A549 (cell line): Measurements from ENCODE around the gene HK1. TPM values are rescaled to one million over a fixed set of nuclear protein-coding genes. Genes with fewer than 3 reads are reported as not detected.

Experiments used
- ATAC-seq, 2 experiments: fragments of 200-7000 bp in 1 of 2; fragments of >200 bp in 1 of 2; cut with Nextera tagmentation in 1 of 2; cut with Tn5 transposase in 1 of 2; 3 replicates each; pipeline versions ENCODE4 v1.8.0 to v1.9.1; 2018 to 2020; ENCODE audit warnings: mild to moderate bottlenecking in 1 of 2, moderate library complexity in 1 of 2
- CTCF ChIA-PET: fragments of 300-600 bp; sonication (Branson Sonifier 250); formaldehyde crosslinking; extraction: SDS; loops from one replicate; lab custom pipeline; 2021; ENCODE audit warnings: antibody characterized with exemption, inconsistent platforms; lab: Yijun Ruan, JAX
- POLR2A ChIA-PET: fragments of 350-600 bp; formaldehyde crosslinking; extraction: SDS; loops from one replicate; lab custom pipeline; 2021; ENCODE audit warnings: antibody characterized with exemption, inconsistent platforms; lab: Yijun Ruan, JAX
- DNase-seq, 2 experiments: peaks; one replicate each; pipeline versions ENCODE4 v3.0.0 to v3.0.0-alpha.2; 2011 to 2016; ENCODE audit warnings: low read depth in 1 of 2, low spot score in 1 of 2
- FAIRE-seq: peaks from 2 replicates; lab custom pipeline; 2011; peaks lifted over from hg19 to GRCh38; lab: Jason Lieb, UNC
- H3K27ac ChIP-seq, 2 experiments: fragments of >200 bp; sonication (Bioruptor Twin); formaldehyde crosslinking; 3 replicates each; pipeline ENCODE4 v1.5.1; 2016 to 2017
- H3K4me1 ChIP-seq: fragments of >200 bp; sonication (Bioruptor Twin); formaldehyde crosslinking; 3 replicates; pipeline ENCODE4 v1.6.1; 2016
- H3K4me2 ChIP-seq: fragments of >200 bp; sonication (Bioruptor Twin); formaldehyde crosslinking; 3 replicates; pipeline ENCODE4 v1.6.1; 2016
- H3K4me3 ChIP-seq: fragments of >200 bp; sonication (Bioruptor Twin); formaldehyde crosslinking; 3 replicates; pipeline ENCODE4 v1.5.1; 2016
- H3K9me3 ChIP-seq: fragments of >200 bp; sonication (Bioruptor Twin); formaldehyde crosslinking; 3 replicates; pipeline ENCODE4 v1.6.1; 2016
- CBX8 ChIP-seq: fragments of 200-600 bp; sonication (generic); IDR thresholded peaks from 2 replicates; pipeline ENCODE4 v1.6.1; 2016
- CEBPB ChIP-seq, 2 experiments: fragments of >200 bp in 1 of 2; sonication (Bioruptor Twin) in 1 of 2; formaldehyde crosslinking in 1 of 2; IDR thresholded peaks; 2 replicates each; pipeline ENCODE4 v1.6.1; 2012 to 2016
- CHD2 ChIP-seq: fragments of 150-350 bp; IDR thresholded peaks from 2 replicates; pipeline ENCODE4 v1.6.1; 2014; ENCODE audit warnings: low read length; ENCODE audit not compliant: partially characterized antibody
- ESRRA ChIP-seq: fragments of 150-350 bp; IDR thresholded peaks from 2 replicates; pipeline ENCODE4 v1.6.1; 2014; ENCODE audit warnings: mild to moderate bottlenecking, low read length, borderline replicate concordance
- FOSL2 ChIP-seq, 2 experiments: fragments of 450-650 bp in 1 of 2; fragments of >200 bp in 1 of 2; sonication (Bioruptor Twin) in 1 of 2; formaldehyde crosslinking; IDR thresholded peaks; 2 replicates each; pipeline versions ENCODE4 v1.5.0 to v1.6.1; 2016 to 2020; ENCODE audit warnings: mild to moderate bottlenecking in 1 of 2, moderate library complexity in 1 of 2
- GATA3 ChIP-seq: IDR thresholded peaks from 2 replicates; pipeline ENCODE4 v1.6.1; 2012; ENCODE audit warnings: borderline replicate concordance
- HOXB13 ChIP-seq: fragments of 250-450 bp; sonication (Bioruptor Pico); IDR thresholded peaks from 2 replicates; pipeline ENCODE4 v1.5.0; 2020; ENCODE audit warnings: low read depth, mild to moderate bottlenecking, moderate library complexity
- HOXB5 ChIP-seq: fragments of 250-450 bp; sonication (Bioruptor Pico); IDR thresholded peaks from 2 replicates; pipeline ENCODE4 v1.5.0; 2020; ENCODE audit warnings: mild to moderate bottlenecking, moderate library complexity
- KDM1A ChIP-seq: fragments of 200-600 bp; sonication (generic); IDR thresholded peaks from 2 replicates; pipeline ENCODE4 v1.6.1; 2016; ENCODE audit warnings: low read depth, mild to moderate bottlenecking
- KDM5A ChIP-seq: fragments of 200-600 bp; sonication (generic); IDR thresholded peaks from 2 replicates; pipeline ENCODE4 v1.6.1; 2016; ENCODE audit warnings: antibody characterized with exemption, mild to moderate bottlenecking
- MAFK ChIP-seq: fragments of 450-650 bp; IDR thresholded peaks from 2 replicates; pipeline ENCODE4 v1.6.1; 2014; ENCODE audit not compliant: partially characterized antibody
- NFE2L2 ChIP-seq: fragments of 150-350 bp; conservative IDR thresholded peaks from 2 replicates; pipeline ENCODE4 v1.6.1; 2014; ENCODE audit warnings: low read length
- POLR2A ChIP-seq: IDR thresholded peaks from 2 replicates; pipeline ENCODE4 v1.6.1; 2012; ENCODE audit warnings: mild to moderate bottlenecking, low read length
- RAD21 ChIP-seq, 2 experiments: fragments of >200 bp in 1 of 2; sonication (Bioruptor Twin) in 1 of 2; formaldehyde crosslinking in 1 of 2; IDR thresholded peaks in 1 of 2; conservative IDR thresholded peaks in 1 of 2; 2 replicates in 1 of 2; 3 replicates in 1 of 2; pipeline ENCODE4 v1.6.1; 2012 to 2018; ENCODE audit warnings: inconsistent platforms in 1 of 2
- RFX5 ChIP-seq: fragments of 450-650 bp; IDR thresholded peaks from 2 replicates; pipeline ENCODE4 v1.7.1; 2014; ENCODE audit warnings: antibody characterized with exemption, mild to moderate bottlenecking, moderate library complexity
- RNF2 ChIP-seq: fragments of 200-600 bp; sonication (generic); IDR thresholded peaks from 2 replicates; pipeline ENCODE4 v1.6.1; 2016; ENCODE audit warnings: low read depth, mild to moderate bottlenecking, antibody characterized with exemption, moderate library complexity, borderline replicate concordance
- SREBF2 ChIP-seq: fragments of 450-650 bp; IDR thresholded peaks from 2 replicates; pipeline ENCODE4 v1.6.1; 2014; ENCODE audit warnings: mild to moderate bottlenecking, moderate library complexity
- TFCP2L1 ChIP-seq: fragments of 250-450 bp; sonication (Bioruptor Pico); IDR thresholded peaks from 2 replicates; pipeline ENCODE4 v1.5.0; 2021; ENCODE audit warnings: mild to moderate bottlenecking
- ZC3H11A ChIP-seq: fragments of 450-650 bp; IDR thresholded peaks from 2 replicates; pipeline ENCODE4 v1.6.1; 2014; ENCODE audit warnings: antibody characterized with exemption, mild to moderate bottlenecking
- ZFP36 ChIP-seq: fragments of 450-650 bp; IDR thresholded peaks from 2 replicates; pipeline ENCODE4 v1.6.1; 2014; ENCODE audit warnings: borderline replicate concordance; ENCODE audit not compliant: partially characterized antibody
- WGBS: methylation state at CpG from one replicate; pipeline ENCODE4 v1.1.6; 2017; ENCODE audit errors: missing lambda C conversion rate; 5-methylcytosine and 5-hydroxymethylcytosine counted together
- polyA plus RNA-seq, 4 experiments: library from polyadenylated mRNA; depleted of rRNA in 3 of 4; stranded (reverse); fragments of >200 nt; fragmentation: RNase III in 1 of 4; extraction: RNeasy Plus Mini Kit Qiagen cat#74134 plus additional on column Dnase treatment in 1 of 4; gene quantifications; 2 replicates in 3 of 4; 3 replicates in 1 of 4; pipeline ENCODE4 v1.2.3, GENCODE V29; 2011 to 2017
- TF ChIP-seq, protein P1 (sequence below): fragments of 450-650 bp; IDR thresholded peaks from 2 replicates; pipeline ENCODE4 v1.6.1; 2014; ENCODE audit warnings: antibody characterized with exemption
- TF ChIP-seq, protein P2 (sequence below): fragments of >200 bp; sonication (Bioruptor Twin); formaldehyde crosslinking; IDR thresholded peaks from 2 replicates; pipeline ENCODE4 v1.6.1; 2016
- TF ChIP-seq, protein P3 (sequence below): fragments of 150-350 bp; IDR thresholded peaks from 2 replicates; pipeline ENCODE4 v1.6.1; 2014; ENCODE audit warnings: low read depth, mild to moderate bottlenecking, low read length
- TF ChIP-seq, protein P4 (sequence below): IDR thresholded peaks from 2 replicates; pipeline ENCODE4 v1.6.1; 2012; ENCODE audit warnings: low read depth, borderline replicate concordance

The HK1 gene
- polyA plus RNA-seq, 2 of the 4 experiments (the other 2 are of a cell fraction): 17.3 to 58.9 TPM

DNA sequence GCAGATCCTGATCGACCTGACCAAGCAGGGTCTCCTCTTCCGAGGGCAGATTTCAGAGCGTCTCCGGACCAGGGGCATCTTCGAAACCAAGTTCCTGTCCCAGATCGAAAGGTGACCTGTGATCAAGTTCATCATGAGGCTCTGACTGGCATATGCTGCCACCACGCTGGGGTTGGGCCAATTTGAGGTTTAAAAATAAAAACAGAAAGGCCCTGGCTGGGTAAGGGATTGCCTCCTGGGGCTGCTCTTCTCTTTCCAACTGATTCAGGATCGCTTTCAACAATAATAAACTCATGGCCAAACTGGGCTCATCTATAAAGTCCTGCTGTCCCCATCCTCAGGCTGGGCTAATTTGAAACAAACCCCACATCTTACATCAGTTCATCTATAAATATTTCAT is 17.1 kb upstream of the HK1 start (continued):
- TF ChIP-seq ZFP36: no peak
- no peak for TF ChIP-seq CHD2
- TF ChIP-seq, protein P1, sequence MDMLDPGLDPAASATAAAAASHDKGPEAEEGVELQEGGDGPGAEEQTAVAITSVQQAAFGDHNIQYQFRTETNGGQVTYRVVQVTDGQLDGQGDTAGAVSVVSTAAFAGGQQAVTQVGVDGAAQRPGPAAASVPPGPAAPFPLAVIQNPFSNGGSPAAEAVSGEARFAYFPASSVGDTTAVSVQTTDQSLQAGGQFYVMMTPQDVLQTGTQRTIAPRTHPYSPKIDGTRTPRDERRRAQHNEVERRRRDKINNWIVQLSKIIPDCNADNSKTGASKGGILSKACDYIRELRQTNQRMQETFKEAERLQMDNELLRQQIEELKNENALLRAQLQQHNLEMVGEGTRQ: no peak
- no peak for TF ChIP-seq GATA3

DNA sequence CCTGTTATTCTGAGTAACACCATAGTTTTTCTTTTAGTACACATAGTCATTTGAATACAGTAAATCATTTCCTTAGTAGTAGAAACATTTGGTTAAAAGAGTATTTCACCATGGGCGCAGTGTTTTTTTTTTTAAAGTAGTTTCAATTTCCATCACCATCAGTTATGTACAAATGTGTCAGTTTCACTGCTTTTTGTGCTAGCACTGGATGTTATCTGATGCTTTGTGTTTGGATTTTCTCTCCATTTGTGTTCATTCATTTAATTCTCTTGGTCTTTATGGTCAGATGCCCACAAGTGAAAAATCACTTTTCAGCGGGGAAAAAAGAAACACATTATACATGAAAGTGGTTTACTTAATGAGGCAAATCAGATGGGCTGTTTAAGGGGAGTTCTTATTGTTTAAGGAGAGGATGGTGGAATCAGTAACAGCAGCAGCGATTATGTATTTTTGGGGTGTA is 16.0 kb upstream of the HK1 start:
- 93% methylated on average over 3 of the region's 3 CpGs for WGBS
- ATAC-seq (no peak), FAIRE-seq (no peak)
- ChIA-PET POLR2A (no interaction called here), CTCF (interaction anchor here (0.6 to 2.0 kb wide), 2 partner anchors 16 to 44 kb away, joined by 4 to 5 read pairs; no protein-coding TSS in a partner anchor)
- Histone ChIP-seq H3K4me2 (no peak overlapping the region), H3K4me3 (no peak overlapping the region), H3K4me1 (no peaks in the 10 kb centered on the region), H3K27ac (no peak overlapping the region)
- TF ChIP-seq FOSL2 (IDR thresholded peaks at IDR 0.05) (no peak), FOSL2 (CRISPR knock-in tag; IDR thresholded peaks at IDR 0.05) (no peak), HOXB5 (CRISPR knock-in tag) (no peak), RFX5 (no peak), ZC3H11A (no peak), CBX8 (no peak), RAD21 (conservative IDR thresholded peaks at IDR 0.05 in 1 of 2, IDR thresholded peaks at IDR 0.05 in 1 of 2) (no peak), KDM1A (no peak), ESRRA (no peak), TFCP2L1 (CRISPR knock-in tag) (no peak), RNF2 (no peak), SREBF2 (no peak), NFE2L2 (no peak), HOXB13 (CRISPR knock-in tag) (no peak), MAFK (no peak), KDM5A (no peak)
- TF ChIP-seq, protein P2, sequence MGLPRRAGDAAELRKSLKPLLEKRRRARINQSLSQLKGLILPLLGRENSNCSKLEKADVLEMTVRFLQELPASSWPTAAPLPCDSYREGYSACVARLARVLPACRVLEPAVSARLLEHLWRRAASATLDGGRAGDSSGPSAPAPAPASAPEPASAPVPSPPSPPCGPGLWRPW: no peak
- TF ChIP-seq, protein P3, sequence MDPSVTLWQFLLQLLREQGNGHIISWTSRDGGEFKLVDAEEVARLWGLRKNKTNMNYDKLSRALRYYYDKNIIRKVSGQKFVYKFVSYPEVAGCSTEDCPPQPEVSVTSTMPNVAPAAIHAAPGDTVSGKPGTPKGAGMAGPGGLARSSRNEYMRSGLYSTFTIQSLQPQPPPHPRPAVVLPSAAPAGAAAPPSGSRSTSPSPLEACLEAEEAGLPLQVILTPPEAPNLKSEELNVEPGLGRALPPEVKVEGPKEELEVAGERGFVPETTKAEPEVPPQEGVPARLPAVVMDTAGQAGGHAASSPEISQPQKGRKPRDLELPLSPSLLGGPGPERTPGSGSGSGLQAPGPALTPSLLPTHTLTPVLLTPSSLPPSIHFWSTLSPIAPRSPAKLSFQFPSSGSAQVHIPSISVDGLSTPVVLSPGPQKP: no peak
- TF ChIP-seq, protein P4, sequence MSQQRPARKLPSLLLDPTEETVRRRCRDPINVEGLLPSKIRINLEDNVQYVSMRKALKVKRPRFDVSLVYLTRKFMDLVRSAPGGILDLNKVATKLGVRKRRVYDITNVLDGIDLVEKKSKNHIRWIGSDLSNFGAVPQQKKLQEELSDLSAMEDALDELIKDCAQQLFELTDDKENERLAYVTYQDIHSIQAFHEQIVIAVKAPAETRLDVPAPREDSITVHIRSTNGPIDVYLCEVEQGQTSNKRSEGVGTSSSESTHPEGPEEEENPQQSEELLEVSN: no peak
- TF ChIP-seq, all 56 proteins: peak for 0
- no peak for DNase-seq
- H3K9me3 ChIP-seq: no peaks in the 10 kb centered on the region

DNA sequence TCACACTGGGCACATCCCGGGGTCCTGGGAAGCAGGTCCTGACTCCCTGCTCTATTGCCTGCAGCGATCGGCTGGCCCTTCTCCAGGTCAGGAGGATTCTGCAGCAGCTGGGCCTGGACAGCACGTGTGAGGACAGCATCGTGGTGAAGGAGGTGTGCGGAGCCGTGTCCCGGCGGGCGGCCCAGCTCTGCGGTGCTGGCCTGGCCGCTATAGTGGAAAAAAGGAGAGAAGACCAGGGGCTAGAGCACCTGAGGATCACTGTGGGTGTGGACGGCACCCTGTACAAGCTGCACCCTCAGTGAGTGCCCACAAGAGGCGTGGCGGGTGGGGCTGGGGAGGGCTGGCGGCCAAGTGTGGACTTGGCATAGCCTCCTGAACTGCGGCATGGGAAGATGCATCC is 12.8 kb upstream of the HK1 start:
- FAIRE-seq (no peak), DNase-seq (no peak), ATAC-seq (peak in 1 of 2 experiments; percentile 25; a peak in 2 of 6 replicates)
- 95% methylated on average over 11 of the region's 17 CpGs for WGBS
- Histone ChIP-seq H3K27ac (no peak overlapping the region), H3K4me1 (peaks cover 16% of the 10 kb centered on the region; the same call in 2 of the 3 replicates), H3K4me2 (no peak overlapping the region), H3K9me3 (no peaks in the 10 kb centered on the region), H3K4me3 (no peak overlapping the region)
- TF ChIP-seq RNF2 (no peak), POLR2A (no peak), CEBPB (IDR thresholded peaks at IDR 0.05) (no peak), ZFP36 (no peak)
- ChIA-PET CTCF (interaction anchor here (0.6 to 1.0 kb wide), 2 partner anchors 24 to 27 kb away, joined by 3 to 4 read pairs; no protein-coding TSS in a partner anchor), POLR2A (no interaction called here)
